GM19238 (cell line): ENCODE data around the gene NUDT1.

Experiments used
- DNase-seq: peaks from one replicate; pipeline ENCODE4 v3.0.0; 2011; ENCODE audit warnings: low spot score; ENCODE audit not compliant: insufficient read length

The NUDT1 gene

GRCh38 chr7:2224491-2224928 lies 17.5 kb upstream of the NUDT1 start:
- DNase-seq = no peak

- no peak for DNase-seq
These were observed 17.1 kb upstream of the NUDT1 start for GRCh38 chr7:2224934-2225333.

- no peak for DNase-seq
These were observed 16.7 kb upstream of the NUDT1 start for GRCh38 chr7:2225336-2225735.

GRCh38 chr7:2225830-2226229 lies 16.2 kb upstream of the NUDT1 start:
- DNase-seq = no peak

- no peak for DNase-seq
These were observed 14.3 kb upstream of the NUDT1 start for GRCh38 chr7:2227699-2228098.

- no peak for DNase-seq
These were observed 13.1 kb upstream of the NUDT1 start for GRCh38 chr7:2228921-2229320.

- DNase-seq = no peak
These were observed 12.6 kb upstream of the NUDT1 start for GRCh38 chr7:2229467-2229866.

GRCh38 chr7:2230226-2230625 lies 11.8 kb upstream of the NUDT1 start:
- no peak for DNase-seq

- DNase-seq = no peak
These were observed 11.1 kb upstream of the NUDT1 start for GRCh38 chr7:2230882-2231281.

- DNase-seq = peak; percentile 61
These were observed 9.8 kb upstream of the NUDT1 start for GRCh38 chr7:2231992-2232765.

- DNase-seq = peak; percentile 93
These were observed 9.1 kb upstream of the NUDT1 start, which contains the start of gene MAD1L1 for GRCh38 chr7:2232766-2233520. TSS of gene MAD1L1 (minus strand) at chr7:2232945. CDS start at chr7:2230133, 2,812 bp downstream.

- DNase-seq = no peak
These were observed 8.1 kb upstream of the NUDT1 start for GRCh38 chr7:2233926-2234325.

GRCh38 chr7:2237109-2237602 lies 4.9 kb upstream of the NUDT1 start:
- peak; percentile 80 for DNase-seq

GRCh38 chr7:2239242-2239641 lies 2.8 kb upstream of the NUDT1 start:
- DNase-seq = no peak

GRCh38 chr7:2242541-2243429 lies 759 bp downstream of the NUDT1 start:
- no peak for DNase-seq

GRCh38 chr7:2243458-2243857 lies 1.4 kb downstream of the NUDT1 start:
- DNase-seq = no peak

GRCh38 chr7:2244404-2244995 lies 2.5 kb downstream of the NUDT1 start:
- no peak for DNase-seq

GRCh38 chr7:2245883-2246675 lies 4.1 kb downstream of the NUDT1 start:
- no peak for DNase-seq

GRCh38 chr7:2247141-2247995 lies 5.3 kb downstream of the NUDT1 start:
- peak; percentile 50 for DNase-seq
